WTC11 (cell line): ENCODE measurements around the gene MAGEC3. TPM values are rescaled to one million over a fixed set of nuclear protein-coding genes. Genes with fewer than 3 reads are reported as not detected.

Experiments used
- ATAC-seq: fragments of 200-7000 bp; cut with Tn5 transposase; 2 replicates; pipeline ENCODE4 v1.10.0; 2021; ENCODE audit warnings: mild to moderate bottlenecking, moderate library complexity
- CTCF ChIA-PET: fragments of 300-600 bp; sonication (Branson Sonifier 250); formaldehyde crosslinking; loops from one replicate; lab custom pipeline; 2021; ENCODE audit warnings: antibody characterized with exemption; lab: Charles Lee
- POLR2A ChIA-PET: fragments of 350-600 bp; sonication (Branson Sonifier 250); formaldehyde crosslinking; loops from one replicate; lab custom pipeline; 2021; ENCODE audit warnings: antibody characterized with exemption; lab: Charles Lee
- DNase-seq: peaks from one replicate; pipeline ENCODE4 v3.0.0; 2021; ENCODE audit warnings: low spot score
- H3K27ac Mint-ChIP-seq: 2 replicates; pipeline ENCODE4 v1.8.0; 2021; ENCODE audit warnings: mixed read lengths
- H3K27me3 Mint-ChIP-seq: 2 replicates; pipeline ENCODE4 v1.8.0; 2021; ENCODE audit warnings: low read depth, mild to moderate bottlenecking, moderate library complexity, mixed read lengths
- H3K36me3 Mint-ChIP-seq: 2 replicates; pipeline ENCODE4 v1.8.0; 2021; ENCODE audit warnings: mixed read lengths
- H3K4me1 Mint-ChIP-seq: 2 replicates; pipeline ENCODE4 v1.8.0; 2022; ENCODE audit warnings: mixed read lengths
- H3K4me3 Mint-ChIP-seq: 2 replicates; pipeline ENCODE4 v1.8.0; 2021; ENCODE audit warnings: mild to moderate bottlenecking, moderate library complexity, mixed read lengths
- H3K9me3 Mint-ChIP-seq: 2 replicates; pipeline ENCODE4 v1.8.0; 2021; ENCODE audit warnings: mixed read lengths
- ARID4B ChIP-seq: sonication (generic); formaldehyde crosslinking; IDR thresholded peaks from 2 replicates; pipeline ENCODE4 v1.8.0; 2023; ENCODE audit warnings: missing genetic modification reagents, mild to moderate bottlenecking, borderline replicate concordance
- ATF3 ChIP-seq: sonication (generic); formaldehyde crosslinking; conservative IDR thresholded peaks from 2 replicates; pipeline ENCODE4 v1.8.1; 2022; ENCODE audit warnings: mild to moderate bottlenecking, missing genetic modification reagents
- CREB1 ChIP-seq: sonication (generic); formaldehyde crosslinking; IDR thresholded peaks from 2 replicates; pipeline ENCODE4 v1.8.0; 2023; ENCODE audit warnings: mild to moderate bottlenecking, missing genetic modification reagents
- CREM ChIP-seq: sonication (generic); formaldehyde crosslinking; IDR thresholded peaks from 2 replicates; pipeline ENCODE4 v1.8.1; 2022; ENCODE audit warnings: mild to moderate bottlenecking, missing genetic modification reagents, moderate library complexity
- FOXJ3 ChIP-seq: sonication (generic); formaldehyde crosslinking; IDR thresholded peaks from 2 replicates; pipeline ENCODE4 v1.9.0; 2021; ENCODE audit warnings: missing genetic modification reagents, mild to moderate bottlenecking, borderline replicate concordance
- GABPB1 ChIP-seq: sonication (generic); formaldehyde crosslinking; IDR thresholded peaks from 2 replicates; pipeline ENCODE4 v1.8.1; 2023; ENCODE audit warnings: mild to moderate bottlenecking, missing genetic modification reagents
- JAZF1 ChIP-seq: fragments of 250-450 bp; sonication (Bioruptor Pico); IDR thresholded peaks from 2 replicates; pipeline ENCODE4 v1.9.0; 2021; ENCODE audit warnings: moderate library complexity, mild to moderate bottlenecking, inconsistent platforms
- KAT7 ChIP-seq: sonication (generic); formaldehyde crosslinking; IDR thresholded peaks from 2 replicates; pipeline ENCODE4 v1.8.1; 2023; ENCODE audit warnings: missing genetic modification reagents, mild to moderate bottlenecking, borderline replicate concordance
- NFYB ChIP-seq: sonication (generic); formaldehyde crosslinking; conservative IDR thresholded peaks from 2 replicates; pipeline ENCODE4 v1.8.0; 2022; ENCODE audit warnings: low read depth, missing genetic modification reagents
- PREB ChIP-seq: sonication (generic); formaldehyde crosslinking; IDR thresholded peaks from 2 replicates; pipeline ENCODE4 v1.8.1; 2022; ENCODE audit warnings: mild to moderate bottlenecking, missing genetic modification reagents, moderate library complexity, borderline replicate concordance
- RORB ChIP-seq: fragments of 250-450 bp; sonication (Bioruptor Pico); IDR thresholded peaks from 2 replicates; pipeline ENCODE4 v1.9.0; 2021; ENCODE audit warnings: mild to moderate bottlenecking
- SMAD3 ChIP-seq: sonication (generic); formaldehyde crosslinking; IDR thresholded peaks from 2 replicates; pipeline ENCODE4 v1.8.0; 2022; ENCODE audit warnings: missing genetic modification reagents, mild to moderate bottlenecking, borderline replicate concordance
- SP1 ChIP-seq: sonication (generic); formaldehyde crosslinking; conservative IDR thresholded peaks from 2 replicates; pipeline ENCODE4 v1.8.1; 2022; ENCODE audit warnings: missing genetic modification reagents
- TCF7 ChIP-seq: sonication (generic); formaldehyde crosslinking; IDR thresholded peaks from 2 replicates; pipeline ENCODE4 v1.8.0; 2022; ENCODE audit warnings: mild to moderate bottlenecking, low read depth, missing genetic modification reagents, moderate library complexity
- ZBTB43 ChIP-seq: sonication (generic); formaldehyde crosslinking; IDR thresholded peaks from 2 replicates; pipeline ENCODE4 v1.8.1; 2023; ENCODE audit warnings: mild to moderate bottlenecking, missing genetic modification reagents
- ZNF138 ChIP-seq: sonication (generic); formaldehyde crosslinking; conservative IDR thresholded peaks from 2 replicates; pipeline ENCODE4 v1.8.1; 2022; ENCODE audit warnings: mild to moderate bottlenecking, moderate library complexity, missing genetic modification reagents
- ZNF317 ChIP-seq: sonication (generic); formaldehyde crosslinking; IDR thresholded peaks from 2 replicates; pipeline ENCODE4 v1.8.1; 2023; ENCODE audit warnings: low read depth, mild to moderate bottlenecking, moderate library complexity, missing genetic modification reagents, borderline replicate concordance
- ZNF396 ChIP-seq: fragments of 250-450 bp; sonication (Bioruptor Pico); IDR thresholded peaks from 2 replicates; pipeline ENCODE4 v1.8.0; 2021; ENCODE audit warnings: mild to moderate bottlenecking, moderate library complexity, borderline replicate concordance
- ZNF416 ChIP-seq: fragments of 250-450 bp; sonication (Bioruptor Pico); IDR thresholded peaks from 2 replicates; pipeline ENCODE4 v1.9.0; 2021; ENCODE audit warnings: mild to moderate bottlenecking, inconsistent platforms
- ZSCAN18 ChIP-seq: fragments of 250-450 bp; sonication (Bioruptor Pico); IDR thresholded peaks from 2 replicates; pipeline ENCODE4 v2.1.2; 2022; ENCODE audit warnings: mild to moderate bottlenecking, moderate library complexity
- total RNA-seq: library from RNA; stranded (reverse); gene quantifications from 3 replicates; pipeline ENCODE4 v1.2.3, GENCODE V29; 2021

The MAGEC3 gene
- total RNA-seq, 1 experiment from 2014 or later, result not detected

GRCh38 chrX:141934059-141934641 lies 96.0 kb downstream of the MAGEC3 start:
- CTCF ChIA-PET, result no interaction called here
- no peaks in the 10 kb centered on the region for H3K4me1 Mint-ChIP-seq
- H3K36me3 Mint-ChIP-seq, result peaks cover 5% of the 10 kb centered on the region; the same call in 1 of the 2 replicates
- H3K27me3 Mint-ChIP-seq, result no peaks in the 10 kb centered on the region
- H3K27ac Mint-ChIP-seq, result no peak overlapping the region
- ATAC-seq, result no peak
- peaks cover 4% of the 10 kb centered on the region for H3K9me3 Mint-ChIP-seq
- no peak for TF ChIP-seq ZNF416 (CRISPR knock-in tag)
- no peak for TF ChIP-seq SP1
- TF ChIP-seq ZSCAN18 (CRISPR knock-in tag), result no peak
- TF ChIP-seq CREB1 (CRISPR knock-in tag), result no peak
- TF ChIP-seq SMAD3 (CRISPR knock-in tag), result no peak
- TF ChIP-seq ZNF138 (CRISPR knock-in tag), result no peak
- no peak for TF ChIP-seq GABPB1
- TF ChIP-seq CREM (CRISPR knock-in tag), result no peak
- no peak for TF ChIP-seq FOXJ3 (CRISPR knock-in tag)
- no peak for TF ChIP-seq ATF3 (CRISPR knock-in tag)
- TF ChIP-seq ARID4B (CRISPR knock-in tag), result no peak
- no peak for TF ChIP-seq NFYB (CRISPR knock-in tag)
- no peak for TF ChIP-seq ZNF317
- POLR2A ChIA-PET, result no interaction called here
- DNase-seq, result no peak
- no peak overlapping the region for H3K4me3 Mint-ChIP-seq

- ChIA-PET POLR2A (no interaction called here), CTCF (no interaction called here)
- Mint-ChIP-seq H3K36me3 (peaks cover 5% of the 10 kb centered on the region; the same call in 1 of the 2 replicates), H3K27ac (no peak overlapping the region), H3K27me3 (no peaks in the 10 kb centered on the region), H3K4me1 (no peaks in the 10 kb centered on the region), H3K9me3 (peaks cover 4% of the 10 kb centered on the region), H3K4me3 (no peak overlapping the region)
- no peak for ATAC-seq
- DNase-seq, result no peak
- TF ChIP-seq ZNF317, result no peak
These were observed 97.5 kb downstream of the MAGEC3 start for GRCh38 chrX:141935645-141936044.

- no peaks in the 10 kb centered on the region for H3K4me1 Mint-ChIP-seq
- DNase-seq, result no peak
- TF ChIP-seq KAT7 (no peak), ATF3 (CRISPR knock-in tag) (no peak), SP1 (no peak), ZNF396 (CRISPR knock-in tag) (no peak), ZBTB43 (CRISPR knock-in tag) (no peak), PREB (CRISPR knock-in tag) (no peak), RORB (CRISPR knock-in tag) (no peak), TCF7 (CRISPR knock-in tag) (no peak), JAZF1 (CRISPR knock-in tag) (no peak)
- CTCF ChIA-PET, result interaction anchor here (0.6 kb wide), 1 partner anchor 197 kb away, joined by 3 read pairs; no protein-coding TSS in a partner anchor
- no peak for ATAC-seq
- H3K36me3 Mint-ChIP-seq, result peaks cover 5% of the 10 kb centered on the region; the same call in 1 of the 2 replicates
- H3K27me3 Mint-ChIP-seq, result no peaks in the 10 kb centered on the region
- H3K27ac Mint-ChIP-seq, result no peak overlapping the region
- H3K9me3 Mint-ChIP-seq, result peaks cover 4% of the 10 kb centered on the region
- POLR2A ChIA-PET, result no interaction called here
- no peak overlapping the region for H3K4me3 Mint-ChIP-seq
These were observed 98.0 kb downstream of the MAGEC3 start for GRCh38 chrX:141936080-141936479.
